GM19099 (cell line): ENCODE data around the gene SMIM22.

Experiments
- POLR2A ChIP-seq: IDR thresholded peaks from 3 replicates; pipeline ENCODE4 v1.6.1; 2011; ENCODE audit warnings: low read depth; ENCODE audit not compliant: insufficient read length; ENCODE audit errors: extremely low read depth

SMIM22 gene

GRCh38 chr16:4800290-4801041 lies 5.3 kb downstream of the SMIM22 start:
- peak; percentile 51 for TF ChIP-seq POLR2A

GRCh38 chr16:4801051-4801961 lies 6.1 kb downstream of the SMIM22 start:
- no peak for TF ChIP-seq POLR2A

- peak; percentile 45 for TF ChIP-seq POLR2A
These were observed 6.9 kb downstream of the SMIM22 start, which contains the start of gene ROGDI for GRCh38 chr16:4801962-4802658. TSS of gene ROGDI (minus strand) at chr16:4802633. CDS start at chr16:4802571, 62 bp downstream.

GRCh38 chr16:4802659-4803287 lies 7.6 kb downstream of the SMIM22 start:
- TF ChIP-seq POLR2A, result no peak

- no peak for TF ChIP-seq POLR2A
These were observed 8.3 kb downstream of the SMIM22 start for GRCh38 chr16:4803401-4803844.

- TF ChIP-seq POLR2A, result no peak
These were observed 9.0 kb downstream of the SMIM22 start for GRCh38 chr16:4803898-4804762.

- TF ChIP-seq POLR2A, result no peak
These were observed 10.1 kb downstream of the SMIM22 start for GRCh38 chr16:4805231-4805630.

GRCh38 chr16:4806280-4806679 lies 11.1 kb downstream of the SMIM22 start:
- no peak for TF ChIP-seq POLR2A

GRCh38 chr16:4811242-4811641 lies 16.1 kb downstream of the SMIM22 start:
- no peak for TF ChIP-seq POLR2A

- TF ChIP-seq POLR2A, result no peak
These were observed 16.6 kb downstream of the SMIM22 start for GRCh38 chr16:4811773-4812172.

GRCh38 chr16:4813251-4814003 lies 18.3 kb downstream of the SMIM22 start:
- no peak for TF ChIP-seq POLR2A

GRCh38 chr16:4814046-4814445 lies 18.9 kb downstream of the SMIM22 start:
- no peak for TF ChIP-seq POLR2A

GRCh38 chr16:4814542-4815173 lies 19.5 kb downstream of the SMIM22 start:
- TF ChIP-seq POLR2A, result no peak
